GM12872 (cell line): Measurements from ENCODE around the gene ASB13.

ENCODE experiments used
- CTCF ChIP-seq: IDR thresholded peaks from 3 replicates; pipeline ENCODE4 v1.5.1; 2011; ENCODE audit warnings: low read depth, mild to moderate bottlenecking, low read length, moderate library complexity; ENCODE audit not compliant: insufficient read depth

Gene ASB13

GRCh38 chr10:5659702-5660528 lies 6.5 kb downstream of the ASB13 start:
- no peak for TF ChIP-seq CTCF

- no peak for TF ChIP-seq CTCF
Measured at GRCh38 chr10:5658871-5659618, 7.3 kb downstream of the ASB13 start.

GRCh38 chr10:5656737-5657579 lies 9.4 kb downstream of the ASB13 start:
- TF ChIP-seq CTCF, result no peak

- no peak for TF ChIP-seq CTCF
Measured at GRCh38 chr10:5655121-5655520, 11.3 kb downstream of the ASB13 start.

- TF ChIP-seq CTCF, result no peak
Measured at GRCh38 chr10:5654218-5654755, 12.1 kb downstream of the ASB13 start.

- TF ChIP-seq CTCF, result no peak
Measured at GRCh38 chr10:5652746-5653145, 13.6 kb downstream of the ASB13 start.

GRCh38 chr10:5651388-5651764 lies 15.0 kb downstream of the ASB13 start:
- TF ChIP-seq CTCF, result no peak
